Measurements from ENCODE around the gene SPAG5. TPM values are rescaled to one million over a fixed set of nuclear protein-coding genes. Genes with fewer than 3 reads are reported as not detected.

Gene SPAG5
- total RNA-seq, 4 donors from 2014 or later: 40.3 to 67.7 (median 49.6) TPM

GRCh38 chr17:28553000-28553505 lies 45.8 kb downstream of the SPAG5 start:
- Histone ChIP-seq H3K9me3 (no peaks in the 10 kb centered on the region), H3K4me3 (peak overlapping the region in 1 of 4 donors; percentile 95), H3K4me1 (peaks cover 0 to 29% (median 13%) of the 10 kb centered on the region in 4 donors), H3K27me3 (no peaks in the 10 kb centered on the region), H3K27ac (peak overlapping the region in 1 of 4 donors; percentile 74), H3K36me3 (peaks cover 0 to 48% (median 0%) of the 10 kb centered on the region in 3 donors)
- DNase-seq: no peak
- TF ChIP-seq CTCF (IDR thresholded peaks at IDR 0.05) (no peak), POLR2A (IDR thresholded peaks at IDR 0.05) (no peak)

GRCh38 chr17:28552176-28552999 lies 46.4 kb downstream of the SPAG5 start, which contains the start of gene UNC119:
TSS of gene UNC119 (minus strand) at chr17:28552624. CDS start at chr17:28552557, 67 bp downstream.
- DNase-seq: peak; percentile 83 to 92 (median 88)
- no peaks in the 10 kb centered on the region for H3K27me3 ChIP-seq
- TF ChIP-seq POLR2A (IDR thresholded peaks at IDR 0.05) (peak; percentile 70 to 77), CTCF (IDR thresholded peaks at IDR 0.05) (peak in 1 of 6 experiments; percentile 5)
- peaks cover 0 to 29% (median 15%) of the 10 kb centered on the region in 4 donors for H3K4me1 ChIP-seq
- H3K27ac ChIP-seq: peak within 1 kb of the TSS; percentile 65 to 83 (median 72)
- H3K9me3 ChIP-seq: no peaks in the 10 kb centered on the region
- H3K4me3 ChIP-seq: peak within 1 kb of the TSS; percentile 68 to 96 (median 82)
- H3K36me3 ChIP-seq: peaks cover 0 to 41% (median 0%) of the 10 kb centered on the region in 3 donors

GRCh38 chr17:28551421-28552175 lies 47.2 kb downstream of the SPAG5 start:
- peaks cover 0 to 42% (median 0%) of the 10 kb centered on the region in 3 donors for H3K36me3 ChIP-seq
- no peaks in the 10 kb centered on the region for H3K27me3 ChIP-seq
- no peaks in the 10 kb centered on the region for H3K9me3 ChIP-seq
- TF ChIP-seq POLR2A (IDR thresholded peaks at IDR 0.05) (no peak), CTCF (IDR thresholded peaks at IDR 0.05) (no peak)
- H3K27ac ChIP-seq: peak overlapping the region; percentile 65 to 83 (median 72)
- peak overlapping the region; percentile 68 to 96 (median 82) for H3K4me3 ChIP-seq
- peaks cover 0 to 29% (median 15%) of the 10 kb centered on the region in 4 donors for H3K4me1 ChIP-seq
- DNase-seq: peak in 1 of 3 donors; percentile 53

- TF ChIP-seq CTCF (IDR thresholded peaks at IDR 0.05): no peak
- no peak for TF ChIP-seq POLR2A (IDR thresholded peaks at IDR 0.05)
- Histone ChIP-seq H3K4me1 (peaks cover 0 to 29% (median 15%) of the 10 kb centered on the region in 4 donors), H3K4me3 (no peak overlapping the region), H3K27me3 (no peaks in the 10 kb centered on the region), H3K27ac (no peak overlapping the region), H3K9me3 (no peaks in the 10 kb centered on the region), H3K36me3 (peaks cover 0 to 34% (median 0%) of the 10 kb centered on the region in 3 donors)
- peak in 1 of 3 donors; percentile 35 for DNase-seq
Measured at GRCh38 chr17:28550858-28551257, 48.0 kb downstream of the SPAG5 start.
